GM18867 (cell line): ENCODE results near the gene MOV10L1.
"Not testable (repeated sequence)": the region's sequence is repeated elsewhere in the genome, so short reads cannot be mapped to it uniquely, and the experiment has no call there.

ENCODE experiments used
- ATAC-seq: cut with Tn5 transposase; IDR thresholded peaks from one replicate; pipeline ENCODE4 v1.9.1; 2021; ENCODE audit warnings: mild to moderate bottlenecking, moderate library complexity; ENCODE audit not compliant: unreplicated experiment

Gene MOV10L1

GRCh38 chr22:50199829-50200460 is 110.1 kb downstream of the MOV10L1 start:
- ATAC-seq: peak; percentile 4

- ATAC-seq: peak; percentile 68
These were observed 110.8 kb downstream of the MOV10L1 start, which contains the start of gene SELENOO for GRCh38 chr22:50200461-50201190. Gene SELENOO (plus strand): TSS chr22:50201011. CDS start chr22:50201037, 26 bp downstream.

- peak; percentile 25 for ATAC-seq
These were observed 111.7 kb downstream of the MOV10L1 start for GRCh38 chr22:50201191-50202129.

- no peak for ATAC-seq
These were observed 112.4 kb downstream of the MOV10L1 start for GRCh38 chr22:50202130-50202666.

GRCh38 chr22:50203288-50203687 is 113.5 kb downstream of the MOV10L1 start:
- no peak for ATAC-seq

GRCh38 chr22:50204571-50204970 is 114.8 kb downstream of the MOV10L1 start:
- ATAC-seq: no peak

DNA sequence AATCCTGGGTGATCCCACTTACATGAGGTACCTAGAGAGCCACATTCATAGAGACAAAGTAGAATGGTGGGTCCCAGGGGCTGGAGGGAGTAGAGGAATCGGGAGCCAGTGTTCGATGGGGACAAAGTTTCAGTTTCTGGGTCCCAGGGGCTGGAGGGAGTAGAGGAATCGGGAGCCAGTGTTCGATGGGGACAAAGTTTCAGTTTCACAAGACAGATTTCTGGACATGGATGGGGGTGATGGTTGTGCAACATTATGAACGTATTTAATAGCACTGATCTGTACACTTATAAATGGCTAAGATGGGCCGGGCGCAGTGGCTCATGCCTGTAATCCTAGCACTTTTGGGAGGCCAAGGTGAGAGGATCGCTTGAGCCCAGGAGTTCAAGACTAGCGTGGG is 115.2 kb downstream of the MOV10L1 start:
- not testable (repeated sequence) for ATAC-seq

- no peak for ATAC-seq
These were observed 116.2 kb downstream of the MOV10L1 start for GRCh38 chr22:50205781-50206569.

DNA sequence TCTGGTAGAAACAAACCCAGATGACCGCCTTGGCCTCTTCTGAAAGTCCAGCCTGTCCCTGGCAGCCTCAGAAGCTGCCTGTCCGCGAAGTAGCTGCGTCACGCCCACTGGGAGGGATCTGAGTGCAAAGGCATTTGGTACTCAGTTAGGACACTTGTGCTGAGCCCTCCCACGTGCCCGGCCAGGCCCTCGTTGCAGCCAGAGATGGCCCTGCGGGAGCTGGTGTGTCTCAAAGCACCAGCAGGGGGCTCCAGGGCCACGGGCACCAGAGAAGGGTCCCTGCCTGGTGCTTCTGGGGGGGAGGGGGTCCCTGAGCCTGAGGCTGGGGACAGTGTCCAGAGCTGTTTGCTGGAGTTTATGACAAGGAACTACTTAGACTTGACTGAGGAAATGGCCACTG is 116.8 kb downstream of the MOV10L1 start:
- no peak for ATAC-seq

GRCh38 chr22:50207383-50208140 is 117.8 kb downstream of the MOV10L1 start:
- no peak for ATAC-seq

GRCh38 chr22:50208430-50208938 is 118.7 kb downstream of the MOV10L1 start:
- ATAC-seq: no peak

GRCh38 chr22:50208939-50209892 is 119.4 kb downstream of the MOV10L1 start:
- ATAC-seq: no peak

- ATAC-seq: no peak
These were observed 120.1 kb downstream of the MOV10L1 start for GRCh38 chr22:50209893-50210292.

GRCh38 chr22:50210378-50211139 is 120.8 kb downstream of the MOV10L1 start:
- ATAC-seq: no peak

GRCh38 chr22:50211147-50211546 is 121.3 kb downstream of the MOV10L1 start:
- no peak for ATAC-seq
